Effector memory CD4-positive, alpha-beta T cell (primary cell): Measurements from ENCODE around the gene ATP6AP1.

ENCODE experiments used
- DNase-seq, 3 donors: peaks; one replicate each; pipeline ENCODE4 v3.0.0-alpha.2; 2020
- H3K27ac ChIP-seq: 2 replicates; pipeline ENCODE4 v1.7.0; 2013; ENCODE audit warnings: mild to moderate bottlenecking, low read length, moderate library complexity; ENCODE audit not compliant: insufficient read depth, poor library complexity, severe bottlenecking
- H3K27me3 ChIP-seq: replicated peaks from 2 replicates; pipeline ENCODE4 v1.7.0; 2013; ENCODE audit warnings: mild to moderate bottlenecking, low read length; ENCODE audit not compliant: insufficient read depth, control insufficient read depth, poor library complexity, severe bottlenecking
- H3K36me3 ChIP-seq: 2 replicates; pipeline ENCODE4 v1.7.0; 2013; ENCODE audit warnings: mild to moderate bottlenecking, low read length, moderate library complexity; ENCODE audit not compliant: control insufficient read depth, insufficient read depth
- H3K4me1 ChIP-seq: 2 replicates; pipeline ENCODE4 v1.7.0; 2013; ENCODE audit warnings: low read length, mild to moderate bottlenecking; ENCODE audit not compliant: control insufficient read depth, insufficient read depth, poor library complexity, severe bottlenecking
- H3K4me3 ChIP-seq: 2 replicates; pipeline ENCODE4 v1.7.0; 2013; ENCODE audit warnings: low read length, low read depth, mild to moderate bottlenecking; ENCODE audit not compliant: insufficient read depth, poor library complexity, severe bottlenecking
- H3K9me3 ChIP-seq: 2 replicates; pipeline ENCODE4 v1.7.0; 2013; ENCODE audit warnings: mild to moderate bottlenecking, low read length, moderate library complexity; ENCODE audit not compliant: control insufficient read depth
- total RNA-seq, 3 donors: gene quantifications; one replicate each; lab custom pipeline; 2026; lab: John Stamatoyannopoulos, UW

Gene ATP6AP1
- 42.5 to 60.0 (median 56.9) reads per million in 3 donors for total RNA-seq

GRCh38 chrX:154428176-154429171, at the start of gene ATP6AP1:
ATP6AP1 (plus strand) TSS chrX:154428677; CDS start chrX:154428693, 16 bp downstream.
- Histone ChIP-seq H3K4me1 (peaks cover 3% of the 10 kb centered on the region), H3K9me3 (no peaks in the 10 kb centered on the region), H3K36me3 (peaks cover 6% of the 10 kb centered on the region), H3K27ac (peak within 1 kb of the TSS; percentile 58), H3K27me3 (no peaks in the 10 kb centered on the region), H3K4me3 (peak within 1 kb of the TSS; percentile 52)
- DNase-seq, result peak; percentile 76 to 83 (median 83)

- Histone ChIP-seq H3K9me3 (no peaks in the 10 kb centered on the region), H3K36me3 (no peaks in the 10 kb centered on the region), H3K27ac (peak within 1 kb of the TSS; percentile 97), H3K4me1 (peaks cover 20% of the 10 kb centered on the region), H3K27me3 (no peaks in the 10 kb centered on the region), H3K4me3 (peak within 1 kb of the TSS; percentile 62)
- peak; percentile 95 to 96 (median 95) for DNase-seq
These were observed 49.5 kb upstream of the ATP6AP1 start, which contains the start of gene EMD for GRCh38 chrX:154378799-154379568. EMD (plus strand) TSS chrX:154379295; CDS start chrX:154379485, 190 bp downstream.

DNA sequence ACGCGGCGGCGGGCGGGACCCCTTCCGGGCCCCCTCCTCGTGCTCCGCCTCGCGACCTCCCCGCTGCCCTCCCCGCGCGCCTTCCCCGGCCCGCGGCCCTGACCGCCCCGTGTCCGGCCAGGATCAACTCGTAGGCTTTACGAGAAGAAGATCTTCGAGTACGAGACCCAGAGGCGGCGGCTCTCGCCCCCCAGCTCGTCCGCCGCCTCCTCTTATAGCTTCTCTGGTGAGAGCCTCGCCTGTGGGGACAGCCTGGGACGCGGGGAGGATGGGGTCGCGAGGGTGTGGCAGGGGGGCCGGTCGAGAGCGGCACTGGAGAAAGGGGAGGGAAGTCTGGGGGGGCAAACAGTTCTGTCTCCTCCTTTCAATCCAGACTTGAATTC, 48.9 kb upstream of the ATP6AP1 start:
- Histone ChIP-seq H3K4me3 (peak overlapping the region; percentile 62), H3K27me3 (no peaks in the 10 kb centered on the region), H3K27ac (peak overlapping the region; percentile 97), H3K9me3 (no peaks in the 10 kb centered on the region), H3K4me1 (peaks cover 20% of the 10 kb centered on the region), H3K36me3 (no peaks in the 10 kb centered on the region)
- no peak for DNase-seq

DNA sequence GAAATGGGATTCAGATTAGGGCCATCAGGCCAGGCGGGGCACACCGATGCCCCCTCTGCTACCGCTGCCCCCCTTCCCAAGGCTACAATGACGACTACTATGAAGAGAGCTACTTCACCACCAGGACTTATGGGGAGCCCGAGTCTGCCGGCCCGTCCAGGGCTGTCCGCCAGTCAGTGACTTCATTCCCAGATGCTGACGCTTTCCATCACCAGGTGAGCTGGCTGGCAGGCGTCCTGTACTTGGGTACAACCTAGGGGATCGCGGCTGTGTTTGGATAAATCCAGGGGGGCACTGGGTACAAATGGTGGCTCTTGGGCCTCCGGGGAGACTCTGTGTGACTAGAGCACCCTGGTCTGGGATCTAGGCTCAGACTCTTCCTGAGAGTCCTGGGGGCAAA, 48.3 kb upstream of the ATP6AP1 start:
- peaks cover 17% of the 10 kb centered on the region for H3K4me1 ChIP-seq
- DNase-seq, result no peak
- H3K9me3 ChIP-seq, result no peaks in the 10 kb centered on the region

DNA sequence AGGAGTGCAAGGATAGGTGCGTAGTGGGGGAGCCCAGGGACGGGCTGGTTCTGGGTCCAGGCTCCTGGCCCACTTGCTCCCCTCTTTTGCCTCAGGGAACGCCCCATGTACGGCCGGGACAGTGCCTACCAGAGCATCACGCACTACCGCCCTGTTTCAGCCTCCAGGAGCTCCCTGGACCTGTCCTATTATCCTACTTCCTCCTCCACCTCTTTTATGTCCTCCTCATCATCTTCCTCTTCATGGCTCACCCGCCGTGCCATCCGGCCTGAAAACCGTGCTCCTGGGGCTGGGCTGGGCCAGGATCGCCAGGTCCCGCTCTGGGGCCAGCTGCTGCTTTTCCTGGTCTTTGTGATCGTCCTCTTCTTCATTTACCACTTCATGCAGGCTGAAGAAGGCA, 47.7 kb upstream of the ATP6AP1 start:
- Histone ChIP-seq H3K9me3 (no peaks in the 10 kb centered on the region), H3K36me3 (no peaks in the 10 kb centered on the region), H3K4me3 (no peak overlapping the region), H3K4me1 (peaks cover 17% of the 10 kb centered on the region), H3K27me3 (no peaks in the 10 kb centered on the region), H3K27ac (peak overlapping the region; percentile 97)
- no peak for DNase-seq

More for the DNA sequence above, 48.3 kb upstream of the ATP6AP1 start:
- H3K4me3 ChIP-seq, result peak overlapping the region; percentile 62
- H3K36me3 ChIP-seq, result no peaks in the 10 kb centered on the region
- peak overlapping the region; percentile 97 for H3K27ac ChIP-seq
- no peaks in the 10 kb centered on the region for H3K27me3 ChIP-seq

DNA sequence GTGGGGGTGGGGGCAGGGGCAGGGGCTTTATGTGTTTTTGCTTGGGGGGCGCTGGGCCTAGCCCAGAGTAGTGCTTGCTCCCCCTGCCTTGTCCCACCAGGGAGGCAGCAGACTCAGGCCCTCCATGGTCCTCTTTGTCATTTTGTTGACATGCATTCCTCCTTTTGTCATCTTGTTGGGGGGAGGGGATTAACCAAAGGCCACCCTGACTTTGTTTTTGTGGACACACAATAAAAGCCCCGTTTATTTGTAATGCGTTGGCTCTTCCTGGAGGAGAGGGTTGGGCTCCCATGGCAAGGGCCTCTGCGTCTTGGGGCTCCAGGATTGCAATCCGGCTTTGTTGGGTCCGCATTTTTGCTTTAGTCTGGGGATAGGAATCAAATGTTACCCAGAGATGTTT, 47.2 kb upstream of the ATP6AP1 start:
- DNase-seq, result no peak
- Histone ChIP-seq H3K9me3 (no peaks in the 10 kb centered on the region), H3K27me3 (no peaks in the 10 kb centered on the region), H3K4me1 (peaks cover 17% of the 10 kb centered on the region), H3K36me3 (no peaks in the 10 kb centered on the region), H3K4me3 (no peak overlapping the region), H3K27ac (peak overlapping the region; percentile 18)

- H3K4me1 ChIP-seq, result peaks cover 17% of the 10 kb centered on the region
- DNase-seq, result no peak
These were observed 45.9 kb upstream of the ATP6AP1 start for GRCh38 chrX:154382483-154383069.

DNA sequence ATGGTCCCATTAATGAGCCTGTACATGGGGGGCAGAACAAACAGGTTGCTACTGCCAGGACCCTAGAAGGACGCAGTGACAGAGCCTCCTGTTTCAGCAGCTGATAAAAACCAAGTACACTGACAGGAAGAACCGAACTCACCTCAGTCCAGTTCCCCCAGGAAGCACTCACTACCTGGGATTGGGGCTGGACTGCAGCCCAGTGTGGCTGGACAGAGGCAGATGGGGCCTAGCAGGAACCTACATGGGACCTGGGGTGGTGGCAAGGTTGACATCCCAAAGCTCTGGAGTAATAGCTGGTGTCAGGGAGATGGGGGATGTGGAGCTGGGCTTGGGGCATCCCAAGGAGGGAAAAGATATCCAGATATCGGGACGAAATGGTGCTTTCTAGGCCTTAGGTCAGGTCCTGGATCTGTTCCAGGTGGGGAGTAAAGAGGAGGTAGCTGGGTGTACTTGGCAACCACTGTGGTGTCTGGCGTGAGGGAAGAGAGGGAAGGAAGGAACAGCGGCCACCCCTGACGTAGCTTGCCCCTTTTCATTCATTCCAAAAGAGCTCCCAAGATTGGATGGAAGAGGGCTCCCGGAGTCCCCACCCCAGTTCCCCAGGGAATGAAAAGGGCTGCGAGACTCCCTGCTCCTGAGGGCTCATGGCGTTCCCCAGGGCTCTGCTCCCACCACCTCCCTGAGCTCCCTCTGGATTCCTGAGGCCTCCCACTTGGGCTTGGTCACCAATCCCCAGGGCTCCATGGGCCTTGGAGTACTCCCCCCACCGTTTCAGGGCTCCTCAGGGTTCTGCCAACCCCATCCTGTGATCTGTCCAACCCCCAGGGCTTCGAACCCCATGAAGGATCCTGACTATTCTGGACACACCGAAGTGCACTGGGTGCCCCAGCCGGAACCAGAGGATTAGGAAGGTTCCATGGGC, 44.9 kb upstream of the ATP6AP1 start:
- Histone ChIP-seq H3K9me3 (no peaks in the 10 kb centered on the region), H3K27me3 (no peaks in the 10 kb centered on the region), H3K4me3 (no peak overlapping the region), H3K27ac (no peak overlapping the region), H3K36me3 (no peaks in the 10 kb centered on the region), H3K4me1 (peaks cover 12% of the 10 kb centered on the region)
- no peak for DNase-seq

More at GRCh38 chrX:154382483-154383069, 45.9 kb upstream of the ATP6AP1 start:
- Histone ChIP-seq H3K4me3 (no peak overlapping the region), H3K9me3 (no peaks in the 10 kb centered on the region), H3K27ac (no peak overlapping the region), H3K36me3 (no peaks in the 10 kb centered on the region), H3K27me3 (no peaks in the 10 kb centered on the region)
